HEK293 (cell line): ENCODE data around the gene ADK.

ENCODE experiments used
- CTCF ChIA-PET: fragments of 350-600 bp; formaldehyde crosslinking; extraction: SDS; loops from one replicate; lab custom pipeline; 2021; ENCODE audit warnings: antibody characterized with exemption; lab: Yijun Ruan, JAX
- POLR2A ChIA-PET: fragments of 300-600 bp; formaldehyde crosslinking; extraction: SDS; loops from one replicate; lab custom pipeline; 2020; ENCODE audit warnings: antibody characterized with exemption, inconsistent platforms; lab: Yijun Ruan, JAX
- H3K27ac ChIP-seq: fragments of 200-500 bp; sonication (Bioruptor generic); 2 replicates; pipeline ENCODE4 v1.5.1; 2014; ENCODE audit warnings: low read depth, low read length, control low read depth, inconsistent platforms; ENCODE audit errors: extremely low read depth
- H3K36me3 ChIP-seq, 2 experiments: fragments of 200-500 bp in 1 of 2; sonication (Bioruptor generic) in 1 of 2; 1 replicate in 1 of 2; 2 replicates in 1 of 2; pipeline ENCODE4 v1.5.1; 2014 to 2017; ENCODE audit warnings: inconsistent platforms in 2 of 2, low read length in 2 of 2; ENCODE audit not compliant: control insufficient read depth in 2 of 2, insufficient read depth in 1 of 2
- H3K4me1 ChIP-seq: fragments of 200-500 bp; sonication (Bioruptor generic); 2 replicates; pipeline ENCODE4 v1.5.1; 2014; ENCODE audit warnings: mild to moderate bottlenecking, low read length, inconsistent platforms; ENCODE audit not compliant: control insufficient read depth, insufficient read depth
- H3K4me3 ChIP-seq: 2 replicates; pipeline ENCODE4 v1.5.1; 2011; ENCODE audit warnings: low read depth, mild to moderate bottlenecking, control low read depth, low read length, moderate library complexity
- H3K9me3 ChIP-seq: fragments of 200-500 bp; sonication (Bioruptor generic); 2 replicates; pipeline ENCODE4 v1.5.1; 2014; ENCODE audit warnings: low read depth, low read length, inconsistent platforms; ENCODE audit not compliant: control insufficient read depth, insufficient read depth
- BCL6B ChIP-seq: fragments of 450-650 bp; formaldehyde crosslinking; IDR thresholded peaks from 2 replicates; pipeline ENCODE4 v1.5.1; 2017; ENCODE audit warnings: missing biosample characterization, missing genetic modification characterization
- GLI2 ChIP-seq: fragments of 450-650 bp; formaldehyde crosslinking; IDR thresholded peaks from 2 replicates; pipeline ENCODE4; 2017; ENCODE audit warnings: missing biosample characterization, missing genetic modification characterization, low read depth, borderline replicate concordance
- SETDB1 ChIP-seq: IDR thresholded peaks from one replicate; pipeline ENCODE4 v1.6.1; 2017; ENCODE audit warnings: mild to moderate bottlenecking, low read length, moderate library complexity, mixed read lengths; ENCODE audit not compliant: insufficient read length
- SP7 ChIP-seq: fragments of 450-650 bp; formaldehyde crosslinking; IDR thresholded peaks from 2 replicates; pipeline ENCODE4 v1.5.1; 2016; ENCODE audit warnings: missing biosample characterization, missing genetic modification characterization
- TSHZ1 ChIP-seq: fragments of 450-650 bp; formaldehyde crosslinking; IDR thresholded peaks from 2 replicates; pipeline ENCODE4 v1.5.1; 2016; ENCODE audit warnings: missing biosample characterization, missing genetic modification characterization, borderline replicate concordance
- YY2 ChIP-seq: fragments of 450-650 bp; formaldehyde crosslinking; IDR thresholded peaks from 2 replicates; pipeline ENCODE4 v1.5.1; 2016; ENCODE audit warnings: missing biosample characterization, missing genetic modification characterization
- ZBTB48 ChIP-seq: fragments of 450-650 bp; formaldehyde crosslinking; IDR thresholded peaks from 2 replicates; pipeline ENCODE4 v1.5.1; 2016; ENCODE audit warnings: missing biosample characterization, missing genetic modification characterization
- ZNF311 ChIP-seq: fragments of 450-650 bp; formaldehyde crosslinking; IDR thresholded peaks from 2 replicates; pipeline ENCODE4 v1.5.1; 2017; ENCODE audit warnings: missing biosample characterization, missing genetic modification characterization, borderline replicate concordance
- ZNF354C ChIP-seq: fragments of 450-650 bp; formaldehyde crosslinking; IDR thresholded peaks from 2 replicates; pipeline ENCODE4 v1.5.1; 2016; ENCODE audit warnings: missing biosample characterization, missing genetic modification characterization, low read depth, borderline replicate concordance
- ZNF514 ChIP-seq: fragments of 450-650 bp; formaldehyde crosslinking; IDR thresholded peaks from 2 replicates; pipeline ENCODE4 v1.5.1; 2016; ENCODE audit warnings: missing biosample characterization, missing genetic modification characterization
- ZNF549 ChIP-seq: fragments of 450-650 bp; IDR thresholded peaks from 2 replicates; pipeline ENCODE4 v1.5.1; 2018; ENCODE audit warnings: missing biosample characterization, missing genetic modification characterization, mild to moderate bottlenecking, inconsistent platforms, moderate library complexity
- ZNF585B ChIP-seq: fragments of 450-650 bp; formaldehyde crosslinking; IDR thresholded peaks from 2 replicates; pipeline ENCODE4 v1.5.1; 2016; ENCODE audit warnings: missing biosample characterization, missing genetic modification characterization
- ZNF645 ChIP-seq: fragments of 450-650 bp; formaldehyde crosslinking; IDR thresholded peaks from 2 replicates; pipeline ENCODE4; 2016; ENCODE audit warnings: missing biosample characterization, missing genetic modification characterization
- ZNF664 ChIP-seq: fragments of 450-650 bp; formaldehyde crosslinking; IDR thresholded peaks from 2 replicates; pipeline ENCODE4 v1.5.1; 2016; ENCODE audit warnings: missing biosample characterization, missing genetic modification characterization
- ZNF701 ChIP-seq: fragments of 450-650 bp; formaldehyde crosslinking; IDR thresholded peaks from 2 replicates; pipeline ENCODE4 v1.5.1; 2016; ENCODE audit warnings: missing biosample characterization, missing genetic modification characterization
- ZNF777 ChIP-seq: fragments of 450-650 bp; formaldehyde crosslinking; IDR thresholded peaks from 2 replicates; pipeline ENCODE4 v1.5.1; 2017; ENCODE audit warnings: missing biosample characterization, missing genetic modification characterization, borderline replicate concordance
- ZXDB ChIP-seq: fragments of 450-650 bp; formaldehyde crosslinking; IDR thresholded peaks from 2 replicates; pipeline ENCODE4 v1.5.1; 2016; ENCODE audit warnings: missing biosample characterization, missing genetic modification characterization

ADK gene

GRCh38 chr10:74282151-74282847 lies 131.3 kb downstream of the ADK start:
- ChIA-PET CTCF (interaction anchor here (0.5 to 0.7 kb wide), 3 partner anchors 204 to 1113 kb away, joined by 3 to 4 read pairs (median 4); no protein-coding TSS in a partner anchor), POLR2A (no interaction called here)
- H3K27ac ChIP-seq: no peak overlapping the region

GRCh38 chr10:74282848-74283210 lies 131.8 kb downstream of the ADK start:
- Histone ChIP-seq H3K27ac (no peak overlapping the region), H3K36me3 (no peaks in the 10 kb centered on the region), H3K9me3 (no peaks in the 10 kb centered on the region), H3K4me3 (no peak overlapping the region), H3K4me1 (peaks cover 6% of the 10 kb centered on the region; the same call in 1 of the 2 replicates)
- no peak for TF ChIP-seq SETDB1
- no peak for TF ChIP-seq ZNF645
- CTCF ChIA-PET: interaction anchor here (0.7 kb wide), 1 partner anchor 204 kb away, joined by 4 read pairs; no protein-coding TSS in a partner anchor
- POLR2A ChIA-PET: no interaction called here

More at GRCh38 chr10:74282151-74282847, 131.3 kb downstream of the ADK start:
- H3K9me3 ChIP-seq: no peaks in the 10 kb centered on the region
- H3K4me3 ChIP-seq: no peak overlapping the region
- no peaks in the 10 kb centered on the region for H3K36me3 ChIP-seq
- H3K4me1 ChIP-seq: peaks cover 6% of the 10 kb centered on the region; the same call in 1 of the 2 replicates
- no peak for TF ChIP-seq ZNF549 (tag by site-specific recombination)
- no peak for TF ChIP-seq ZNF311 (tag by site-specific recombination)
- no peak for TF ChIP-seq ZBTB48 (tag by site-specific recombination)
- TF ChIP-seq TSHZ1 (tag by site-specific recombination): no peak
- no peak for TF ChIP-seq SETDB1
- no peak for TF ChIP-seq ZNF354C (tag by site-specific recombination)
- TF ChIP-seq GLI2 (tag by site-specific recombination): no peak
- TF ChIP-seq ZNF585B (tag by site-specific recombination): no peak
- no peak for TF ChIP-seq BCL6B
- no peak for TF ChIP-seq ZNF701
- no peak for TF ChIP-seq ZNF514 (tag by site-specific recombination)
- no peak for TF ChIP-seq ZNF777 (tag by site-specific recombination)
- TF ChIP-seq YY2 (tag by site-specific recombination): no peak
- no peak for TF ChIP-seq SP7 (tag by site-specific recombination)
- TF ChIP-seq ZXDB (tag by site-specific recombination): no peak
- no peak for TF ChIP-seq ZNF664 (tag by site-specific recombination)
